Dermis microvascular lymphatic vessel endothelial cell (primary cell): ENCODE measurements around the gene HOXA3. TPM values are rescaled to one million over a fixed set of nuclear protein-coding genes. Genes with fewer than 3 reads are reported as not detected.

ENCODE experiments used
- DNase-seq, 2 donors: peaks; one replicate each; pipeline versions ENCODE4 v3.0.0 to v3.0.0-alpha.2; 2010; ENCODE audit warnings: low read depth in 2 of 2
- total RNA-seq: library from RNA; depleted of rRNA; stranded (reverse); fragments of >200 nt; gene quantifications from 2 replicates; pipeline ENCODE4 v1.2.1, GENCODE V29; 2014

Gene HOXA3
- total RNA-seq, 1 donor from 2014 or later, result 3.0 TPM

DNA sequence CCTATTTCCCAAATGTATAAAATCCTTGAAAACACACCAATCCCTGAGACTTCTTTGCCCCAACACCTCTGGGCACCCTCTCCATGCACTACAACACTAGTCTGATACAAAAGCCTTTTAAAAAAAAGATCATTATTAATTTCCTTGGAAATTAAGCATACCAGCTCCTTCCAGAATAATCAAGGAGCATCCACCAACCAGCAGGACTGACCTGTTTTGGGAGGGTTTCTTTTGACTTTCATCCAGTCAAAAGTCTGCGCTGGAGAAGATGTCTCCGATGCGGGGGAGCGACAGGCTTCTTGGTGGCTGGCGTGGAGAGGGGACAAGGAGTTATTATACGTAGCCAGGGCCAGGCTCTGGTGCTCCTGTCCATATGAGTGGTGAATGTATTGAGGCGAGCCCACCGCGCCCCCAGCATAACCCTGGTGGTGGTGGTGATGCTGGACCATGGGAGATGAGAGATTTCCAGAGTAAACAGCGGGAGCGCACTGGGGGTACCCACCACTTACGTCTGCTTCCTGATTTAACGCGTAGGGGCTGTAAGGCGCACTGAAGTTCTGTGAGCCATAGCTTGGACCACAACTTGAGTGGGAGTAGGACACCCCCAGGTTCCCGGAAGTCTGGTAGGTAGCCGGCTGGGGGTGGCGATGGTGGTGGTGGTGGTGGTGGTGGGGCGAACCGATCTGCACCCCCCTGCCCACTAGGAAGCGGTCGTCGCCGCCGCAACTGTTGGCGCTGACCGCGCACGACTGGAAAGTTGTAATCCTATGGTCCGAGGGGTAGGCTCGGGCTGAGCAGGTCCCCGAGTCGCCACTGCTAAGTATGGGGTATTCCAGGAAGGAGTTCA is 57.1 kb downstream of the HOXA3 start:
- DNase-seq, result no peak

GRCh38 chr7:27094304-27095049 is 57.9 kb downstream of the HOXA3 start:
- no peak for DNase-seq

GRCh38 chr7:27093184-27093895 is 59.0 kb downstream of the HOXA3 start:
- no peak for DNase-seq

- DNase-seq, result no peak
Observed at GRCh38 chr7:27092819-27093110, 59.6 kb downstream of the HOXA3 start.

DNA sequence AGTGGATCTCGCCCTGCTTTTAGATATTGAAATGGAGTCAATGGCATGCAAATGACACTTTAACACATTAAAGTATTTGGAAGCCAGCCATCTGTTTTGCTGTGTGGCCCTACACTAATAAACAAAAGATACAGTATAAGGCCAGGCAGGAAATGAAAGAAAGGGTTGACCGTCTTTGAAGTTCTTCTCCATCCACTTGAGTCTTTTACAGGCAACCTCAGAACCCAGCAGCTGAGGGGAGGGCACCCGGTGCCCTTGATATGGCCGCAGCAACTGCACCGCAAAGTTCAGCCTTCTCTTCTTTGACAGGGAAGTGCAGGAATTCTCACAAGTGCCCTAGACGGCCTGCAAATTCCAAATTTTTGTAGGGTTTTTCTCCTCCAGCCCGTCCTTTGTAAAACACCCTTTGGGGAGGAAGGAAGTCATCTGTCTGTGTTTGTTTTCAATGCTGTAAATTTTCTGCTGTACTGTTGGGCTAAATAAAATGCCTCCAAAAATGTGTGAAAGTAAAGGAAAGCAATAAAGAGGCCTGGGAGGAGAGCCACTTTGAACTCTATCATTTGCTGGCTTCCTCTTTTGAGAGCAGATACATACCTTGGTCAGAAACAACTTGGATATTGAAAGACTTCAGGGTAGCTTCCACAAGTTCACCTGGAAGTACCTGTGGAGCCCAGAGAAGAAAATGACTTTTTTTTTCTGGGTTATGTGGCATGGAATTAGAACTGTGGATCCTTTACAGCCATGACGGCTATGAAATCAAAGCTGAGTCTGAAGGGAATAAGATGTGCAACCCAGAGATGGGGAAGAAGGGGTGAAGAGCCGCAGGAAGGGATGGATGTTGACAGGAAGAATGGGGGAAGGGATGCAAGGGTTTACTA is 60.2 kb downstream of the HOXA3 start:
- DNase-seq, result no peak

- no peak for DNase-seq
Observed at GRCh38 chr7:27091105-27091504, 61.3 kb downstream of the HOXA3 start.

- no peak for DNase-seq
Observed at GRCh38 chr7:27088002-27088922, 64.1 kb downstream of the HOXA3 start.

DNA sequence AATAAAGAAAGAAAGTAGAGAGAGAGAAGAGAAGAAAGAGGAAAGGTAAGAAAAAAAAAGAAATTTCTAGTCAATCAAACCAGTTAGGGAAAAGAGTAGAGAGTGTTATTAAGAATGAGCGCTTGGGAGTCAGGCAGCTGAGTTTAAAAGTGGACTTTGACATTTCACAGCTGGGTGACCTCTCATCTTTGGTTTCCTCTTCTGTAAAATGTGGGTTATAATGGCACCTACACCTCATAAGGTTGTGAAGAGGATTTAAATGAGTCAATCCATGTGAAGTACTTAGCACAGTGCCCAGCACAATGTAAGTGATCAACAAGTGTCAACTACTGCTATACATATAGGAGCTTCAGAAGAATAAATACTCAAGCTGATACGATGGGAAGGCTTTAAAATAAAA is 68.7 kb downstream of the HOXA3 start:
- no peak for DNase-seq

DNA sequence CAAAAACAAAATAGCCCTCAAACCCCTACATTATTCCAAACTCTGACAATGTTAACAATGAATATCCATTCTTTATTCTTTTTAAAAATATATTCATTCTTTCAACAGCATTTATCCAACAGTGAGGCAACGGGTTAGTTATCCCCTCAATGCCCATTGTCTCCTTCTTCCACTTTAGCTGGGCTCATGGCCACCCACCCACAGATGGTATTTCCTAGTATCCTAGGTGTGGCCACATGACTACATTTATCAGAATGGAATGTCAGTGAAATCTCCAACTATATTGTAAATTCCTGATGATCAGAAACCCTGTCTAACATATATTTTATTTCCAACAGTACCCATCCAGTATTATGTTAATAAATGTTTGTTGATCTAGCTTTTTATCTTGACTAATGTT is 70.2 kb downstream of the HOXA3 start:
- no peak for DNase-seq

DNA sequence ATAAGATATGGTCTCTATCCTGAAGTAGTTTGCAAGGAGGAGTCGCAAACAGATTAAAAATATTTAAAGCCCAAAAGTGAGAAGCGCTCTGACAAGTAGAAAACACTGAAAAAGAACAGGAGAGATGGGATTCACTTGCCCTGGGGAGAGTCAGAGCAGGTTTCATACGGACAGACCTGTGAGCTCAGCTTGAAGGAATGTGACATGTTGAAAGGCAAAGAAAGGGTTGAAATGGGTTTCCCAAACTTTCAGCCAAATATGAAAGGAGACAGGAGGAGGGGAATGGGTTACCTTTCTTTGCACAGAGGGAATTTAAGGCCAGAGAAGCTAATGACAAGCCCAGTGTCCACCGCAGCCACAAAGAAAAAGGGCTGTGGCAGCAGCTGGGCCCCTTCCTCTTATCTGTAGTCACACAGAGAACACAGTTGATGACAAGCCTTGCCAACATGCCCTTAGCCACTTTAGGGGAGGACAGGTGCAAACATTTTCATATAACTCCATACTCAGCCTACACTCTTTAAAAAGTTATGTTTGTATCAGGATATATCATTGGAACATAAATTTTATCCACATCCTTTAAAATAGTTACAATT is 71.4 kb downstream of the HOXA3 start:
- no peak for DNase-seq

DNA sequence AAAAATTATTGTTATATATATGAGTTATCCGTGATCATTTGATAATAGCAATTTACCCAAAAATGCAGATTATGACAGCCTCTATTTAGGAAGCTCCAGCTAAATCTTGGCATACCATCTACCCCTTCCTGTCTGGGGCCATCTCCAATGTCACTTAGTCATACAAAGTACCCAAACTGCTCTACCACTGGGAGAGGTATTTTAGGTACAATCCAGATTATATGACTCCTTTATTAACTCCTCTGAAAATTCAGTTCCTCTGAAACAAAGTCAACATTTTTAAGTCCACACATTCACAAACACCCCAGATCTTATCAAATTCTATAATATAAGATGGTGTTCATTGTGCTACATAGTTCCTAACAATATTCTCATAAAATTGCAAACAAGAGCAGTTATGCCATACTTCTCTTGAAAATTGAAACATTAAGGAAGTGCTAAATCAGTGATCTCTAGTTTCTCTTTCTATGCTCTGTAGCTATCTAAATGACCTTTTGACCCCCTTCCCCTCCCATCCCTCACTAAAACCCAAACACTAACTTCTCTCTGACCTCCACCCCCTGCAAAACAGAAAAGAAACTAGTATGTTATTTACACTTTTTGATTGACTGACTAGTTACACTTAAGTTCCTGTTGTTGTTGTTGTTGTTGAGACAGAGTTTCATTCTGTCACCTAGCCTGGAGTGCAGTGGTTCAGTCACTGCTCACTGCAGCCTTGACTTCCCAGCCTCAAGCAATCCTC is 73.0 kb downstream of the HOXA3 start:
- no peak for DNase-seq

DNA sequence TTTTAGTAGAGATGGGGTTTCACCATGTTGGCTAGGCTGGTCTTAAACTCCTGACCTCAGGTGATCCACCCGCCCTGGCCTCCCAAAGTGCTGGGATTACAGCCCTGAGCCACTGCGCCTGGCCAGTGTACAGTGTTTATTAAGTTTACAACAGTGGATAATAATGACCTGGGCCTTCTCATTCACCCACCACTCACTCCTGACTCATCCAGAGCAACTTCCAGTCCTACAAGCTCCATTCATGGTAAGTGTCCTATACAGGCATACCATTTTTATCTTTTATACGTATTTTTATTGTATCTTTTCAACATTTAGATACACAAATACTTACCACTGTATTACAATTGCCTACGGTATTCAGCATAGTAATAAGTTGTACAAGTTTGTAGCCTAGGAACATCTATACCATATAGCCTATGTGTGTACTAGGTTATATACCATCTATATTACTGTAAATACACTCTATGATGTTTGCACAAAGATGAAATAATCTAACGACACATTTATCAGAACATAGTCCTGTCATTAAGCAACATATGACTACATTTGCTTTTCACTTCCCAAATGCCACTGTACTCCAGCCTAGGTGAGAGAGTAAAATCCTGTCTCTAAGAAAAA is 73.7 kb downstream of the HOXA3 start:
- DNase-seq, result no peak

- DNase-seq, result no peak
Observed at GRCh38 chr7:27073076-27073475, 79.3 kb downstream of the HOXA3 start.

- no peak for DNase-seq
Observed at GRCh38 chr7:27071622-27072390, 80.6 kb downstream of the HOXA3 start.

DNA sequence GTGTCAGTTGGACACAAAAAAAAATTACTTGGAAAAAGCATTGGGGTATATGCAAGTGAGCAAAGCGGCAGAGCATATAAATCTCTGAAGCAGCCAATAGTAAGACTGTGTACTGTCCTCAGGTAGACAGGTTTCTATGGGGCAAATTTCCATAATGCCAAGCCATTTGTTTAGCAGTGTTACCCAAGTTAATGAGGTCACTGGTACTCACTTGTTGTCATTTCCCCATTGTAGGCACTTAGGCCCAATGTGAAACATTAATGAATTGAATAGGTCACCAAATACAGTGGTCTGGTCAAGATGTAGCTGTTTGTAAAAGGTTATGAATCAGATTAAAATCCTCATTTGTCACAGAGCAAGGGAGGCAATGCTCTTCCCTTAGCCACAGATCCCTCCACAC is 84.1 kb downstream of the HOXA3 start:
- no peak for DNase-seq

DNA sequence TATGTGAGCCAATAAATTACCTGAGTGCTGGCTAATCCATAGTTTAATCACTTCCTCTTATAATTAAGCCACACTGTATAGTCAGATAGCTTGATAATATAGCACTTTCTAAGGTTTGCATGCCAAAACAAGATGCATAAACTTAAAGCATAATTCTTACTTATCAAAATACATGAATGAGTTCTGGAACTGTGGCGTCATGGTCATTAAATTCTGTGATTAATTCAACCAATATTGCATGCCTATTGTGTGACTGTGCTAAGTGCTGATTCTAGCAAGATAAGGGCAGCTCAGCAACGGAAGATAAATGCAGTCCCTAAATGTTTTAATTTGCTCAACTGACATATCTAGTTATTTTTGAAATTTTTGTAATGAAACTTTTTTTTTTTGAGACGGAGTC is 86.2 kb downstream of the HOXA3 start:
- DNase-seq, result no peak

DNA sequence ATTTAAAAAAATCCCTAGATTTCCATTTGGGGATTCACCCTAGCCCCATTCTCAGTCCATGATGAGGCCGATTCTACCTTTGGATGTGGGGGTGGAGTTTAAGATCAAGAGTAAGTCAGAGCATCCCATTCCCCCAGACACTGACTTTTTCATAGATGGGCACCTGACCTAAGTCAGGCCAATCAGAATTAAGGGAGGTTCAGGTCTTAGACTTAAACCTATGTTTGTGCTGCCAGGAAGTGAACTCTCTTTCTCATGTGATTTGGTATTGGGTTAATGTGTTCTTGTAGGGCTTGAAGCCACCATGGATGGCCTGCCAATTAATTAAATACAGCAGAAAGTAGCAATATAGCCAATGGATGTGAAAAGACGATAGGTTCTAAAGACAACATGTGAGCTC is 86.7 kb downstream of the HOXA3 start:
- DNase-seq, result no peak

DNA sequence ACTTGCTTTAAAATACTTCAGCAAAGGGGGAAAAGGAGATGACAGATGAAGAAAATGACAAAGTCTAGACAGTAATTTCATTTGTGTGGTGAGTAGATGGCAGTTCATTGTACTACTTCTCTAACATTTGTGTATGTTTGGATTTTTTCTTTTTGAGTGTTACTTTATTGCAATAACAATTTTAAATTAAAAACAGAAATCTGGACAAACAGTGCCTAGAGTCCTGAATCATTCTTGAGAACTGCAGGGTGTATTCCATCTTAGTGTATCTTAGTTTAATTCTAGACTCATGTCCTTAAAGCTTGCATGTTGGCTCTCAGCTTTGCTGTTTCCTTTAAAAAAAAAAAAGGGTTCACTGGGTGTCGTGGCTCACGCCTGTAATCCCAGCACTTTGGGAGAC is 87.7 kb downstream of the HOXA3 start:
- DNase-seq, result no peak
